KMS-11 (cell line): ENCODE results near the gene CFAP107.
A peak's percentile ranks its signal among the peaks of the same experiment; 100 is the strongest.
"Not testable (repeated sequence)": the region's sequence is repeated elsewhere in the genome, so short reads cannot be mapped to it uniquely, and the experiment has no call there.

ENCODE experiments used
- H2AFZ ChIP-seq: fragments of 200-600 bp; sonication (generic); 2 replicates; pipeline ENCODE4 v1.6.1; 2016; ENCODE audit warnings: antibody characterized with exemption, mixed run types, low read depth
- H3K27ac ChIP-seq: fragments of 200-600 bp; sonication (generic); 2 replicates; pipeline ENCODE4 v1.6.1; 2016; ENCODE audit warnings: mild to moderate bottlenecking, mixed run types
- H3K27me3 ChIP-seq: fragments of 200-600 bp; sonication (generic); 2 replicates; pipeline ENCODE4 v1.6.1; 2017; ENCODE audit warnings: mild to moderate bottlenecking, low read depth, mixed run types, moderate library complexity; ENCODE audit not compliant: insufficient read depth
- H3K36me3 ChIP-seq: fragments of 200-600 bp; sonication (generic); 2 replicates; pipeline ENCODE4 v1.6.1; 2017; ENCODE audit warnings: mild to moderate bottlenecking, mixed run types; ENCODE audit not compliant: insufficient read depth
- H3K4me1 ChIP-seq: fragments of 200-600 bp; sonication (generic); 2 replicates; pipeline ENCODE4 v1.6.1; 2016; ENCODE audit warnings: mild to moderate bottlenecking, low read depth, mixed run types; ENCODE audit not compliant: poor library complexity, severe bottlenecking
- H3K4me2 ChIP-seq: fragments of 200-600 bp; sonication (generic); 2 replicates; pipeline ENCODE4 v1.7.0; 2016; ENCODE audit warnings: mild to moderate bottlenecking, mixed run types
- H3K4me3 ChIP-seq: fragments of 200-600 bp; sonication (generic); IDR thresholded peaks from 2 replicates; pipeline ENCODE4 v1.6.1; 2017; ENCODE audit warnings: low read depth, low read length, mixed read lengths; ENCODE audit not compliant: insufficient read depth
- H3K79me2 ChIP-seq: fragments of 200-600 bp; sonication (generic); 2 replicates; pipeline ENCODE4 v1.6.1; 2016; ENCODE audit warnings: low read depth, mixed run types; ENCODE audit not compliant: insufficient read depth
- H3K9ac ChIP-seq: fragments of 200-600 bp; sonication (generic); 2 replicates; pipeline ENCODE4 v1.6.1; 2016; ENCODE audit warnings: mild to moderate bottlenecking, mixed run types
- H4K20me1 ChIP-seq: fragments of 200-600 bp; sonication (generic); 2 replicates; pipeline ENCODE4 v1.6.1; 2016; ENCODE audit warnings: mild to moderate bottlenecking, mixed run types; ENCODE audit not compliant: insufficient read depth
- TF ChIP-seq, protein P1 (sequence below): fragments of 200-600 bp; sonication (generic); conservative IDR thresholded peaks from 2 replicates; pipeline ENCODE4 v1.6.1; 2017; ENCODE audit warnings: low read depth, mild to moderate bottlenecking, antibody characterized with exemption, low read length, moderate library complexity, mixed read lengths

Gene CFAP107

GRCh38 chr1:12778061-12778460 is 32.1 kb downstream of the CFAP107 start:
- no peaks in the 10 kb centered on the region for H3K36me3 ChIP-seq

GRCh38 chr1:12778907-12779306 is 32.9 kb downstream of the CFAP107 start:
- no peak overlapping the region for H2AFZ ChIP-seq
- no peaks in the 10 kb centered on the region for H3K36me3 ChIP-seq
- no peak overlapping the region for H3K4me3 ChIP-seq
- no peak overlapping the region for H3K9ac ChIP-seq
- peaks cover 16% of the 10 kb centered on the region; the same call in 1 of the 2 replicates for H3K27me3 ChIP-seq
- no peaks in the 10 kb centered on the region for H3K4me1 ChIP-seq
- no peaks in the 10 kb centered on the region for H3K79me2 ChIP-seq
- no peaks in the 10 kb centered on the region for H4K20me1 ChIP-seq
- H3K27ac ChIP-seq = no peak overlapping the region
- TF ChIP-seq, protein P1, sequence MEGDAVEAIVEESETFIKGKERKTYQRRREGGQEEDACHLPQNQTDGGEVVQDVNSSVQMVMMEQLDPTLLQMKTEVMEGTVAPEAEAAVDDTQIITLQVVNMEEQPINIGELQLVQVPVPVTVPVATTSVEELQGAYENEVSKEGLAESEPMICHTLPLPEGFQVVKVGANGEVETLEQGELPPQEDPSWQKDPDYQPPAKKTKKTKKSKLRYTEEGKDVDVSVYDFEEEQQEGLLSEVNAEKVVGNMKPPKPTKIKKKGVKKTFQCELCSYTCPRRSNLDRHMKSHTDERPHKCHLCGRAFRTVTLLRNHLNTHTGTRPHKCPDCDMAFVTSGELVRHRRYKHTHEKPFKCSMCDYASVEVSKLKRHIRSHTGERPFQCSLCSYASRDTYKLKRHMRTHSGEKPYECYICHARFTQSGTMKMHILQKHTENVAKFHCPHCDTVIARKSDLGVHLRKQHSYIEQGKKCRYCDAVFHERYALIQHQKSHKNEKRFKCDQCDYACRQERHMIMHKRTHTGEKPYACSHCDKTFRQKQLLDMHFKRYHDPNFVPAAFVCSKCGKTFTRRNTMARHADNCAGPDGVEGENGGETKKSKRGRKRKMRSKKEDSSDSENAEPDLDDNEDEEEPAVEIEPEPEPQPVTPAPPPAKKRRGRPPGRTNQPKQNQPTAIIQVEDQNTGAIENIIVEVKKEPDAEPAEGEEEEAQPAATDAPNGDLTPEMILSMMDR = no peak
- H3K4me2 ChIP-seq = no peak overlapping the region

More at GRCh38 chr1:12778061-12778460, 32.1 kb downstream of the CFAP107 start:
- Histone ChIP-seq H3K79me2 (no peaks in the 10 kb centered on the region), H3K27ac (no peak overlapping the region), H3K4me2 (no peak overlapping the region), H3K4me1 (no peaks in the 10 kb centered on the region), H4K20me1 (no peaks in the 10 kb centered on the region), H3K4me3 (no peak overlapping the region), H3K9ac (no peak overlapping the region), H2AFZ (no peak overlapping the region), H3K27me3 (peaks cover 25% of the 10 kb centered on the region; the same call in 1 of the 2 replicates)
- TF ChIP-seq, protein P1 = no peak

DNA sequence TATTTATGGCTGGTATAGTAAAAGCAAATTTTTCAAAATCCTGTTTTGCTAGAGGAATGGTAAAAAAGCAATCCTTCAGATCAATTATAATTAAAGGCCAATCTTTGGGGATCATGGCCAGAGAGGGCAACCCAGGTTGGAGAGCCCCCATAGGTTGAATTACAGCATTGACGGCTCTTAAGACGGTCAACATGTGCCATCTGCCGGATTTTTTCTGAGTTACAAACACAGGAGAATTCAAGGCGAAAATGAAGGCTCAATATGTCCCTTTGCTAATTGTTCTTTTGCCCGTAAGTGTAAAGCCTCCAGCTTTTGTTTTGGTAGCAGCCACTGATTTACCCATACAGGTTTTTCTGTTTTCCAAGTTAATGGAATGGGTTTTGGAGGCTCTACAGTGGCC is 35.5 kb downstream of the CFAP107 start:
- not testable (repeated sequence) for H2AFZ ChIP-seq, H3K36me3 ChIP-seq, H3K27ac ChIP-seq, H3K79me2 ChIP-seq, H4K20me1 ChIP-seq, H3K4me3 ChIP-seq, H3K9ac ChIP-seq, H3K4me2 ChIP-seq, H3K27me3 ChIP-seq, H3K4me1 ChIP-seq

DNA sequence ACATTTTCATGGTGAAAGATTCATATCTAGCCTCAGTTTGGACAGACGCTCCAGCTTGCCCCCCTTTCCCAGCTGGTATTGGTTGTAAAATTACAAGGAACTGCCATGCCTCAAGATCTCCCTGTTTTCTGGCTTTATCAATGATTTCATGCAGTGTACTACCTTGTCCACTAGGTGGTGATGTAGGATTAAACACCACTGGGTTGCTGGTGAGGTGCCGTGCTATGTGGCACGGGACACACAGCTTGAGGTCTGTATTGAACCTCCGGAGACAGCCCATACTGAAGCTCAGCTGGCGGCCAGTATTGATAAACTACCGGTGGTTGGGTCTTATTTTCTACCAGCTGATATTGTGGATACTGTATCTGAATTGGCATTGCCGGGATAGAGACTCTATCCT is 37.8 kb downstream of the CFAP107 start:
- TF ChIP-seq, protein P1 = peak; percentile 42; the same call in 1 of the 2 replicates

DNA sequence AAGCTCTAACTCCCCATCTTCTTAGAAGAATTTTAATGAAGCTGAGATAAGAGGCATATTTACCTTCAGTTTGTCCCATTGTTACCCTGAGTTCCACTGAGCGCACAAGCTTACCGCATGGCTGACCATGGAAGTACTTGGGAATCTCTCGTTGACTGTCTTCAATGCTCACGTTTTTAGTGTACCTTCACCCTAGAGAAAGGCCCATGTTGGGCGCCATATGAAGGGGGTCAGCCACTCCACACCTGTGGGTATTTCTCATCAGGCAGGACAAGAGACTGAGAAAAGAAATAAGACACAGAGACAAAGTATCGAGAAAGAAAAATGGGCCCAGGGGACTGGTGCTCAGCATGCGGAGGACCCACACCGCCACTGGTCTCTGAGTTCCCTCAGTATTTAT is 38.7 kb downstream of the CFAP107 start:
- not testable (repeated sequence) for H3K27ac ChIP-seq, H3K27me3 ChIP-seq, H3K9ac ChIP-seq, H3K4me1 ChIP-seq, H3K79me2 ChIP-seq, H4K20me1 ChIP-seq, H3K4me2 ChIP-seq, H2AFZ ChIP-seq, H3K4me3 ChIP-seq, H3K36me3 ChIP-seq

More for the DNA sequence above, 37.8 kb downstream of the CFAP107 start:
- not testable (repeated sequence) for H3K27ac ChIP-seq, H3K4me1 ChIP-seq, H3K4me2 ChIP-seq, H3K4me3 ChIP-seq, H3K27me3 ChIP-seq, H3K79me2 ChIP-seq, H4K20me1 ChIP-seq, H3K36me3 ChIP-seq, H3K9ac ChIP-seq, H2AFZ ChIP-seq

DNA sequence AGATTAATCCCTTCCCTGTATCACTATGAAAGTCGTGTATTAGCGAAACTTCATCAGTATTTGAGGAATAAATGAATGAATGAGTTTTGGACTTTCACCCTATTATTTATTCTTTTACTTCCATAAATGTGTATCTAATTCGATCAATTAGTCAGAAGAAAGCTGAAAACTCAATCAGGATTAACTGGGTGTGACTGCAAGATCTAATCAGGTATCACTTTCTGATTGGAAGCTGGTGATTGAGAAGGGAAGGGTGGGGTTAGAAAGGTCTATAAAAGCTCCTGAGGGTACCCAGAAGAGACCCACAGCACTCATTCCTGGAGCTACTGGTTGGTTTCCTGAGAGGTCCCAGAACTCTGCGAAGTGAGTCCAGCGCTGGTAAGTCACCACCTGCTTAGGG is 45.1 kb downstream of the CFAP107 start, which contains the start of gene PRAMEF1:
TSS of gene PRAMEF1 (plus strand) at position 301 of the 400 bp plus-strand sequence. CDS start 1,831 bp downstream, outside the sequence.
- H2AFZ ChIP-seq, H3K4me3 ChIP-seq, H3K4me1 ChIP-seq, H3K36me3 ChIP-seq, H3K79me2 ChIP-seq, H3K9ac ChIP-seq, H3K27me3 ChIP-seq, H4K20me1 ChIP-seq, H3K27ac ChIP-seq, H3K4me2 ChIP-seq: not testable (repeated sequence)
